ENCODE data around the gene RCL1.

GRCh38 chr9:4861736-4862451 is 69.2 kb downstream of the RCL1 start:
- TF ChIP-seq CTCF (IDR thresholded peaks at IDR 0.05; ENCODE audit: low read length): no peak
- TF ChIP-seq EZH2phosphoT487 (IDR thresholded peaks at IDR 0.05; ENCODE audit: low read length): no peak
- TF ChIP-seq EZH2 (optimal IDR thresholded peaks at IDR 0.05; ENCODE audit: low read depth, low read length): no peak
